Small intestine (tissue), 7 donors: Measurements from ENCODE around the gene FAS. TPM values are rescaled to one million over a fixed set of nuclear protein-coding genes. Genes with fewer than 3 reads are reported as not detected.
"Not testable (repeated sequence)": the region's sequence is repeated elsewhere in the genome, so short reads cannot be mapped to it uniquely, and the experiment has no call there.

Source experiments
- DNase-seq, 2 donors: peaks; one replicate each; pipeline versions ENCODE4 v3.0.0 to v3.0.0-alpha.2; 2013
- FAIRE-seq: peaks from 2 replicates; lab custom pipeline; 2012; peaks lifted over from hg19 to GRCh38; lab: Jason Lieb, UNC
- H3K27ac ChIP-seq, 3 donors: one replicate each; pipeline ENCODE4 v1.5.1; 2013; ENCODE audit warnings: low read length in 2 of 3, mild to moderate bottlenecking in 2 of 3, control low read depth in 1 of 3, inconsistent platforms in 1 of 3, low read depth in 1 of 3, moderate library complexity in 1 of 3
- H3K27me3 ChIP-seq, 3 donors: one replicate each; pipeline ENCODE4 v1.6.1; 2013; ENCODE audit warnings: low read length in 3 of 3, inconsistent platforms in 1 of 3; ENCODE audit not compliant: control insufficient read depth in 3 of 3, insufficient read depth in 3 of 3
- H3K36me3 ChIP-seq, 3 donors: one replicate each; pipeline ENCODE4 v1.6.1; 2013; ENCODE audit warnings: low read length in 3 of 3, inconsistent platforms in 1 of 3, low read depth in 1 of 3, mild to moderate bottlenecking in 1 of 3, moderate library complexity in 1 of 3; ENCODE audit not compliant: control insufficient read depth in 3 of 3, insufficient read depth in 2 of 3
- H3K4me1 ChIP-seq, 3 donors: one replicate each; pipeline ENCODE4 v1.6.1; 2013; ENCODE audit warnings: low read length in 2 of 3, inconsistent platforms in 1 of 3, low read depth in 1 of 3, mild to moderate bottlenecking in 1 of 3, moderate library complexity in 1 of 3; ENCODE audit not compliant: control insufficient read depth in 3 of 3, insufficient read depth in 2 of 3
- H3K4me3 ChIP-seq, 3 donors: one replicate each; pipeline ENCODE4 v1.5.1; 2013; ENCODE audit warnings: low read length in 3 of 3, control low read depth in 1 of 3, inconsistent platforms in 1 of 3, low read depth in 1 of 3, mild to moderate bottlenecking in 1 of 3, moderate library complexity in 1 of 3
- H3K9me3 ChIP-seq, 2 donors: one replicate each; pipeline ENCODE4 v1.6.1; 2013; ENCODE audit warnings: low read depth in 1 of 2, low read length in 1 of 2; ENCODE audit not compliant: control insufficient read depth in 2 of 2, insufficient read depth in 1 of 2
- WGBS, 3 donors: extraction: QIAGEN DNeasy Blood & Tissue Kit; methylation state at CpG; one replicate each; pipeline ENCODE4 v1.1.7; 2013; 5-methylcytosine and 5-hydroxymethylcytosine counted together
- polyA plus RNA-seq, 4 donors: library from polyadenylated mRNA; stranded (reverse) in 3 of 4; unstranded in 1 of 4; fragments of 200-250 nt in 3 of 4; fragments of 120-200 nt in 1 of 4; gene quantifications; one replicate each; pipeline versions ENCODE4 v1.2.1 to v1.2.3, GENCODE V29; 2013
- donor health status: healthy with polysubstance abuse.
- donor health status: control.
- donor health status: control.
- donor health status: Bipolar disorder and iron deficiency.
- donor health status: healthy.

Gene FAS
- polyA plus RNA-seq, 4 donors = 3.4 to 11.3 (median 5.7) TPM

DNA sequence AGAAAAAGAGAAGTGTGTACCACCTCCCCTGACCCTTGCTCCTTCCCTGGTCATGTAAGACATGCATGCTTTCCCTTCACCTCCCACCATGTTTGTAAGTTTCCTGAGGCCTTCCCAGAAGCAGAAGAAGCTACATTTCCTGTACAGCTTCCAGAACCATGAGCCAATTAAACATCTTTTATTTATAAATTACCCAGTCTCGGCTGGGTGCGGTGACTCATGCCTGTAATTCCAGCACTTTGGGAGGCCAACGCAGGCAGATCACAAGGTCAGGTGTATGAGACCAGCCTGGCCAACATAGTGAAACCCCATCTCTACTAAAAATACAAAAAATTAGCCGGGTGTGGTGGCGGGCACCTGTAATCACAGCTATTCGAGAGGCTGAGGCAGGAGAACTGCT is 30.9 kb downstream of the FAS start:
- H3K4me1 ChIP-seq, FAIRE-seq: not testable (repeated sequence)
- WGBS, 3 donors = 86% methylated on average over 6 of the region's 6 CpGs

DNA sequence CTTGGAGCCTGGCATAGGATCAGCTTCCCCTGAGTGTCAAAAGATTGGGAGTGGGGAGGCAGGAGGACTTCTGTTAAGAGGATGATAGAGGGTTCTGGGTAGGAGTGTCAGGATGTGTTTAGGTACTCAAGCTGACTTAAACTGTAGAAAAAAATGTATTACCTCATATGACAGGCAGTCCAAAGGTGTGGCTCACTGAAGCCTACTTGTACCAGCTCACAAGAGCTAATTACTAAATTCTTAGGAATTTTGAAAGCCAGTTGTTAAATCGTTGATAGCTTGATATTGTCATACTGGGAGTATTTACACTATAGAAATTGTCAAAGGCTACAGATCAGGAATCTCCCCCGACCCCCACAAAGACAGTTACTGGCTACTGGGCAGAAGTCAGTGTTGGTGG is 32.1 kb downstream of the FAS start:
- H3K27me3 ChIP-seq = no peaks in the 10 kb centered on the region
- H3K4me1 ChIP-seq = no peaks in the 10 kb centered on the region
- 63 to 71% (median 69%) methylated on average over 2 of the region's 2 CpGs for WGBS, 3 donors
- no peak overlapping the region for H3K27ac ChIP-seq
- H3K4me3 ChIP-seq = no peak overlapping the region
- FAIRE-seq = no peak
- DNase-seq = no peak
- H3K9me3 ChIP-seq = peaks cover 0 to 20% of the 10 kb centered on the region in 2 donors
- H3K36me3 ChIP-seq = peaks cover 4 to 6% (median 5%) of the 10 kb centered on the region in 3 donors

More for the DNA sequence above, 30.9 kb downstream of the FAS start:
- H3K4me3 ChIP-seq, H3K27ac ChIP-seq, H3K36me3 ChIP-seq, DNase-seq, H3K27me3 ChIP-seq: not testable (repeated sequence)
- H3K9me3 ChIP-seq = peaks cover 0 to 20% of the 10 kb centered on the region in 2 donors

DNA sequence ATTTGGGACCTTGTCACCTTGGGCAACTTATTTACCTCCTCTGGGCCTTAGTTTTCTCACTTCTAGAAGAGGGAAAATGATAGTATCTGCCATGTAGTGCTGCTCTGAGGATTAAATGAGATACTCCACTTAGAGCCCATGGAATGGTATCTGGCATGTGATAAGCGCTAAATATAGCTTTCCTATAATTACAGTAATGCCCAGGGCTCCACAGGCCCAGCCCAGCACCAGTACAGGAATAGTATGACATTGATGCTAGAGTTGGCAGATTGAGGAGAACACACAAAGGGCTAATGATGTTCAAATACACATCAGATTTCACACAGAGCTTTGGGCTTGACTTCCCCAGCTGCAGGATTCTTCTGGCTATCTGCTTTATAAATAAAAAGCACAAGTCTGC is 34.9 kb downstream of the FAS start:
- Histone ChIP-seq H3K4me3 (no peak overlapping the region), H3K36me3 (no peaks in the 10 kb centered on the region), H3K9me3 (peaks cover 0 to 6% of the 10 kb centered on the region in 2 donors), H3K4me1 (peaks cover 0 to 2% (median 0%) of the 10 kb centered on the region in 3 donors), H3K27me3 (no peaks in the 10 kb centered on the region), H3K27ac (no peak overlapping the region)
- 55 to 100% (median 97%) methylated on average over 1 of the region's 1 CpG for WGBS, 3 donors
- DNase-seq = no peak
- no peak for FAIRE-seq

DNA sequence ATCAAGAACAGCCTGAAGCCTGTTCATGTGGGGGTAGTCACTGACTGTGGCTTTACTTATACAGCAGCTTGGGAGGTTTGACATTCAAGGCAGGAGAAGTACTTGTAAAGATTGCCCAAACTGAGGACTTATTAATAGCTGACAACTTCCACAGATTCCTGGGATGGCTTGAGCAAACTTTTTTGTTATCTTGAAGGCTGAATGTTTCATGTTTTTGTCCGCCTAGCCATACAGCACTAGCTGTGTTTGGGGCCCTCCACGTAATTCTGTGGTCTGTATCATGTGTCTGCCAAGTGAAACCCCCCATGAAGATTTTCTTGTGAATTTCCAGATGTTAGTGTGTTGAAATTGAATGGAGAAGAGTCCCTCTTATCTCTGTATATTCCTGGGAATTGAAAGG is 38.6 kb downstream of the FAS start:
- Histone ChIP-seq H3K4me3 (no peak overlapping the region), H3K9me3 (no peaks in the 10 kb centered on the region), H3K27me3 (no peaks in the 10 kb centered on the region), H3K36me3 (no peaks in the 10 kb centered on the region), H3K27ac (no peak overlapping the region), H3K4me1 (peaks cover 0 to 2% (median 0%) of the 10 kb centered on the region in 3 donors)
- FAIRE-seq = no peak
- no peak for DNase-seq
- WGBS, 3 donors = 82 to 98% (median 85%) methylated on average over 2 of the region's 2 CpGs

DNA sequence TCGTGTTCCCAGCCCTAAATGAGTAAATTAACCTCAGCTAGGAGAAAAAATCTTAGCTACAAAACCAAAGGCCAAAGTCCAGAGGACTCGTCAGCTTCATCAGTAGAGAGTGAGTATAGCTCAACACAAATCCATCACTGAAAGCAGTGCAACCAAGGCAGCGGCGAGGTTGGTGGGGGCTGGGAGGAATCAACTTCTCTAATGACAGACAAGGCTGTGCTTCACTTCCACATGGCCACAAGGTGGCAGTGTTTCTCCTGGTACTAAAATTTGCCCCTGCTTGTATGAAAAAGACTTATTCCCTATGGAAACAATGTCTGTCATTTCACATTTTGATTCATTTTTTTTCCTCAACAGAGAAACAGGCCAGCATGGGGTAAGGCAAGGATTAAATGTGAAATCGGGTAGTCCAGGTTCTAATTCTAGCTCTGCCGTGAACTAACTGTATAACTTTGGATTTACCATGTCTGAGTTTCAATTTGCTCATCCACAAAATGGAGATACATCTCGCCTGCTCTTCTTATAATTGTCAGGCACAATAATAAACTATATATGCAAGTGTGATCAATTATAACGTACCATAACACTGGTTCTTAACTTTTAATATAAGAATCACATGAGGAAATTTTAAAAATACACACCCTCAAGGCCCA is 39.3 kb downstream of the FAS start:
- no peak overlapping the region for H3K27ac ChIP-seq
- peaks cover 0 to 2% (median 0%) of the 10 kb centered on the region in 3 donors for H3K4me1 ChIP-seq
- no peaks in the 10 kb centered on the region for H3K27me3 ChIP-seq
- FAIRE-seq (no peak), DNase-seq (peak; percentile 76 to 77)
- no peak overlapping the region for H3K4me3 ChIP-seq
- no peaks in the 10 kb centered on the region for H3K36me3 ChIP-seq
- 32 to 37% (median 34%) methylated on average over 8 of the region's 8 CpGs for WGBS, 3 donors
- no peaks in the 10 kb centered on the region for H3K9me3 ChIP-seq

DNA sequence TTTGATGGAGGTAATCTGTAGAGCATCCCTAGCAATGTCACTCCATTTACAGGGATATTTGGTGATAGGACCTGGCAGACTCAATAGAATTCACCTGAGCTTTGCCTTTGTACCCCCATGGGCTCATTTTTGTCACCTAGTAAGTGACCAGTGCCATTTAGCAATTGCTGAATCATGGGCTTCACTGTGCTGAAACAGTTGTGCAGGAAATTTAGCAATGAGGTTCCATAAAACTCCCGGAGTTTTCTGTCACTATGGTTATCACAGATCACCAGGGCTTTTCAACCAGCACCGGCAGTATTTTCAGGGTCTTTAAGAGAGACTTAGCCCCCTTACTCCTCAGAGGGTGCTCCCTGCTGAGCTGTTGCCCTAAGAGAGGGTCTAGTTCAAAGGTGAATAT is 40.2 kb downstream of the FAS start:
- Histone ChIP-seq H3K36me3 (no peaks in the 10 kb centered on the region), H3K4me3 (no peak overlapping the region), H3K27me3 (no peaks in the 10 kb centered on the region), H3K4me1 (peaks cover 0 to 2% (median 0%) of the 10 kb centered on the region in 3 donors), H3K27ac (no peak overlapping the region), H3K9me3 (no peaks in the 10 kb centered on the region)
- DNase-seq (no peak), FAIRE-seq (no peak)
- 70 to 87% (median 74%) methylated on average over 2 of the region's 2 CpGs for WGBS, 3 donors

DNA sequence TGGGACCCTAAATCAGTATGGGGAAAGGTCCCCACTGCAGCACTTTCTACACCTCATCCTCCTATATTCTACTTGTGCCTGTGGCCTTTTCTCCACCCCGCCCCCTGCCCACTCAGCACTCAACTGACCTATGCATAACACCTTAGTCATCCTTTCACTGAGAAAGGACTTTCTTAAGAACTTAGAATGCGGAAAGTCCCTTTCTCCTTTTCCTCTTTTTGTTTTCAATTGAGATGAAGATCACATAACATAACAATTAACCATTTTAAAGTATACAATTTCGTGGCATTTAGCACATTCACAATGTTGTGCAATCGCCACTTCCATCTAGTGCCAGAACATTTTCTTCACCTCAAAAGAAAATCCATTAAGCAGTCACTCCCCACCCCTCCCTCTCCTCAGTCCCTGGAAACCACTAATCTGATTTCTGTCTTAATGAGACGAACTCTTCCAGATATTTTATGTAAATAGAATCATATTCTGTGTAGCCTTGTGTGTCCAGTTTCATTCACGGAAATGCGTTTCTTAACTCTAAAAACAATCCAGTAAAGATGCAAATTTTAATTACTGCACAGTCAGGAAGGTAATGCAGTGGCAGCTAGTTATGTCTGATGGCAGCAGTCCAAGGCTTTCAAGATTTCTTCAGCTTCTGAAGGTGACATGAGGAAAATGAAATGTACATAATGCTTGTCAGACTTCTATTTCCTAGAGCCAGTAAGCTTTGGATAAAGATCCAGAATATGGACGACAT is 41.7 kb downstream of the FAS start:
- H3K4me3 ChIP-seq = no peak overlapping the region
- 34 to 42% (median 38%) methylated on average over 8 of the region's 8 CpGs for WGBS, 3 donors
- no peaks in the 10 kb centered on the region for H3K36me3 ChIP-seq
- DNase-seq (no peak), FAIRE-seq (no peak)
- H3K27ac ChIP-seq = no peak overlapping the region
- H3K9me3 ChIP-seq = no peaks in the 10 kb centered on the region
- no peaks in the 10 kb centered on the region for H3K27me3 ChIP-seq
- H3K4me1 ChIP-seq = peaks cover 0 to 2% (median 0%) of the 10 kb centered on the region in 3 donors

DNA sequence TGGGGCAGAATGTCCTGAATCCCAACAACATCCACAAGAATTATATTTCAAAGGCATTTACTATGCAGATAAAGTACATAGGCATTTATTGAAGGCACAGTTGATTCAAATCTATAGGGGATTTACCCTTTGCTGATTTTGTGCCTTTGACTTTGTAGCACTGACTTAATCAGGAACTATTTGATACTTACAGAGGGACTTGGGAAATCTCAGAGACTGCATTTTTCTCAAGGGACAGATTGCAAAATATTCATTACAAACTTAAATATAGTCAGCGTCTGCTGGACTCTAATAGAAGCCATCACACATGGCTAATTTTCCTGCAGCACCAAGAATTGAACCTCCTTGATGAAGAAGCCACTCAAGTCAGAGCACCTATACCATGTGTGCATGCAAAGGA is 44.9 kb downstream of the FAS start:
- no peaks in the 10 kb centered on the region for H3K27me3 ChIP-seq
- H3K4me1 ChIP-seq = no peaks in the 10 kb centered on the region
- WGBS, 3 donors = 69 to 81% (median 72%) methylated on average over 1 of the region's 1 CpG
- H3K27ac ChIP-seq = no peak overlapping the region
- no peak overlapping the region for H3K4me3 ChIP-seq
- no peaks in the 10 kb centered on the region for H3K36me3 ChIP-seq
- DNase-seq (no peak), FAIRE-seq (no peak)
- no peaks in the 10 kb centered on the region for H3K9me3 ChIP-seq
